HepG2 (cell line): ENCODE data around the gene CABLES1. TPM values are rescaled to one million over a fixed set of nuclear protein-coding genes. Genes with fewer than 3 reads are reported as not detected.
A peak's percentile ranks its signal among the peaks of the same experiment; 100 is the strongest.

Experiments used
- ATRX ChIP-seq: sonication (generic); formaldehyde crosslinking; IDR thresholded peaks from 2 replicates; pipeline ENCODE4 v1.4.0; 2020; ENCODE audit warnings: missing genetic modification reagents, borderline replicate concordance
- BHLHE40 ChIP-seq: IDR thresholded peaks from 2 replicates; pipeline ENCODE4 v1.6.1; 2011; ENCODE audit warnings: low read length, improper control_type of control experiment
- FIP1L1 ChIP-seq: fragments of 200-400 bp; formaldehyde crosslinking; IDR thresholded peaks from 2 replicates; pipeline ENCODE4 v1.6.1; 2018; ENCODE audit warnings: low read depth, mild to moderate bottlenecking, low read length, moderate library complexity, borderline replicate concordance; ENCODE audit not compliant: insufficient read depth
- FOSL2 ChIP-seq: sonication (generic); formaldehyde crosslinking; IDR thresholded peaks from 2 replicates; pipeline ENCODE4 v1.4.0; 2020; ENCODE audit warnings: missing genetic modification reagents
- FOXK1 ChIP-seq: sonication (generic); formaldehyde crosslinking; IDR thresholded peaks from 2 replicates; pipeline ENCODE4 v1.4.0; 2020; ENCODE audit warnings: low read depth, missing genetic modification reagents, borderline replicate concordance
- GPN1 ChIP-seq: sonication (generic); formaldehyde crosslinking; IDR thresholded peaks from 2 replicates; pipeline ENCODE4 v1.5.1; 2020; ENCODE audit warnings: missing genetic modification reagents, borderline replicate concordance
- GRHL1 ChIP-seq: sonication (generic); formaldehyde crosslinking; conservative IDR thresholded peaks from 2 replicates; pipeline ENCODE4 v1.8.0; 2022; ENCODE audit warnings: missing genetic modification reagents
- ISX ChIP-seq: sonication (generic); formaldehyde crosslinking; conservative IDR thresholded peaks from 2 replicates; pipeline ENCODE4 v1.5.0; 2020; ENCODE audit warnings: missing genetic modification reagents
- JUN ChIP-seq: sonication (generic); formaldehyde crosslinking; IDR thresholded peaks from 2 replicates; pipeline ENCODE4 v1.4.0; 2020; ENCODE audit warnings: mild to moderate bottlenecking, missing genetic modification reagents
- KDM5B ChIP-seq: sonication (generic); formaldehyde crosslinking; IDR thresholded peaks from 2 replicates; pipeline ENCODE4 v1.4.0; 2020; ENCODE audit warnings: missing genetic modification reagents, mild to moderate bottlenecking, borderline replicate concordance
- KLF12 ChIP-seq: sonication (generic); formaldehyde crosslinking; IDR thresholded peaks from 2 replicates; pipeline ENCODE4 v1.4.0; 2020; ENCODE audit warnings: missing genetic modification reagents, borderline replicate concordance
- NCOA2 ChIP-seq: sonication (generic); formaldehyde crosslinking; IDR thresholded peaks from 2 replicates; pipeline ENCODE4 v1.8.0; 2022; ENCODE audit warnings: inconsistent platforms
- NR2C2 ChIP-seq: sonication (generic); formaldehyde crosslinking; IDR thresholded peaks from 2 replicates; pipeline ENCODE4 v1.4.0; 2020; ENCODE audit warnings: missing genetic modification reagents, mild to moderate bottlenecking, moderate library complexity, borderline replicate concordance
- SMARCC2 ChIP-seq: fragments of 450-650 bp; IDR thresholded peaks from 2 replicates; pipeline ENCODE4 v1.6.1; 2017; ENCODE audit warnings: antibody characterized with exemption, mild to moderate bottlenecking
- SNRNP70 ChIP-seq: fragments of 200-400 bp; formaldehyde crosslinking; IDR thresholded peaks from 2 replicates; pipeline ENCODE4 v1.6.1; 2017; ENCODE audit warnings: mild to moderate bottlenecking, low read depth, low read length, moderate library complexity
- SP140L ChIP-seq: sonication (generic); formaldehyde crosslinking; IDR thresholded peaks from 2 replicates; pipeline ENCODE4 v1.4.0; 2020; ENCODE audit warnings: missing genetic modification reagents, borderline replicate concordance
- SRY ChIP-seq: sonication (generic); formaldehyde crosslinking; IDR thresholded peaks from 2 replicates; pipeline ENCODE4 v1.8.0; 2022; ENCODE audit warnings: mild to moderate bottlenecking, missing genetic modification reagents
- STAG1 ChIP-seq: sonication (generic); formaldehyde crosslinking; IDR thresholded peaks from 2 replicates; pipeline ENCODE4 v1.4.0; 2020; ENCODE audit warnings: missing genetic modification reagents
- WIZ ChIP-seq: sonication (generic); formaldehyde crosslinking; IDR thresholded peaks from 2 replicates; pipeline ENCODE4 v1.5.1; 2020; ENCODE audit warnings: mild to moderate bottlenecking, missing genetic modification reagents
- ZFP37 ChIP-seq: sonication (generic); formaldehyde crosslinking; IDR thresholded peaks from 2 replicates; pipeline ENCODE4 v1.4.0; 2020; ENCODE audit warnings: missing genetic modification reagents, borderline replicate concordance
- ZNF256 ChIP-seq: sonication (generic); formaldehyde crosslinking; conservative IDR thresholded peaks from 2 replicates; pipeline ENCODE4 v1.4.0; 2020; ENCODE audit warnings: missing genetic modification reagents
- ZNF263 ChIP-seq: sonication (generic); formaldehyde crosslinking; IDR thresholded peaks from 2 replicates; pipeline ENCODE4 v1.4.0; 2020; ENCODE audit warnings: missing genetic modification reagents
- ZNF274 ChIP-seq: sonication (generic); formaldehyde crosslinking; IDR thresholded peaks from 2 replicates; pipeline ENCODE4 v1.5.1; 2020; ENCODE audit warnings: mild to moderate bottlenecking, missing genetic modification reagents
- ZNF292 ChIP-seq: sonication (generic); formaldehyde crosslinking; IDR thresholded peaks from 2 replicates; pipeline ENCODE4 v1.8.1; 2022; ENCODE audit warnings: mild to moderate bottlenecking, low read depth, missing genetic modification reagents, borderline replicate concordance
- ZNF446 ChIP-seq: sonication (generic); formaldehyde crosslinking; IDR thresholded peaks from 2 replicates; pipeline ENCODE4 v1.5.0; 2020; ENCODE audit warnings: mild to moderate bottlenecking, missing genetic modification reagents
- ZNF577 ChIP-seq: sonication (generic); formaldehyde crosslinking; IDR thresholded peaks from 2 replicates; pipeline ENCODE4 v1.4.0; 2020; ENCODE audit warnings: mild to moderate bottlenecking, low read depth, missing genetic modification reagents, borderline replicate concordance
- ZNF589 ChIP-seq: sonication (generic); formaldehyde crosslinking; conservative IDR thresholded peaks from 2 replicates; pipeline ENCODE4 v1.8.0; 2022; ENCODE audit warnings: mild to moderate bottlenecking, moderate library complexity, missing genetic modification reagents
- polyA plus RNA-seq, 8 experiments: library from polyadenylated mRNA; depleted of rRNA in 3 of 8; stranded (reverse) in 7 of 8; unstranded in 1 of 8; fragments of >200 nt; fragmentation: Illumina TruSeq in 4 of 8; extraction: Trizol in 4 of 8; gene quantifications; 2 replicates each; pipeline versions ENCODE4 v1.2.1 to v1.2.3, GENCODE V29; 2011 to 2016; ENCODE audit warnings: low read depth in 4 of 8, missing spikeins in 1 of 8, mixed read lengths in 1 of 8; ENCODE audit not compliant: insufficient read depth in 1 of 8
- total RNA-seq, 5 experiments: library from RNA; depleted of rRNA; stranded (reverse); fragments of >200 nt; fragmentation: Illumina TruSeq; extraction: Trizol; gene quantifications; 2 replicates each; pipeline ENCODE4 v1.2.3, GENCODE V29; 2016; ENCODE audit warnings: low read depth in 1 of 5
- TF ChIP-seq, protein P1 (sequence below): IDR thresholded peaks from 2 replicates; pipeline ENCODE4 v1.6.1; 2016; ENCODE audit warnings: low read depth, borderline replicate concordance
- TF ChIP-seq, protein P2 (sequence below): sonication (generic); formaldehyde crosslinking; IDR thresholded peaks from 2 replicates; pipeline ENCODE4 v1.4.0; 2020; ENCODE audit warnings: missing genetic modification reagents

The CABLES1 gene
- total and polyA plus RNA-seq, 2 of the 13 experiments (the other 11 are each of a cell fraction or from before 2014, with no cell fraction given), result 14.7 to 25.8 TPM

- 0 out of 2 replicates have a peak, but pooled peaks have one; percentile 16 for TF ChIP-seq ZNF292 (CRISPR knock-in tag)
- peak; percentile 82; the same call in 1 of the 2 replicates for TF ChIP-seq SRY (CRISPR knock-in tag)
- TF ChIP-seq ISX (CRISPR knock-in tag), result no peak
- peak; percentile 86 for TF ChIP-seq BHLHE40
- TF ChIP-seq KLF12 (CRISPR knock-in tag), result no peak
- no peak for TF ChIP-seq STAG1 (CRISPR knock-in tag)
- peak; percentile 86 for TF ChIP-seq FOXK1 (CRISPR knock-in tag)
- TF ChIP-seq JUN (CRISPR knock-in tag), result no peak
- no peak for TF ChIP-seq SNRNP70
- TF ChIP-seq ZNF446, result peak; percentile 58; the same call in 1 of the 2 replicates
- 0 out of 2 replicates have a peak, but pooled peaks have one; percentile 35 for TF ChIP-seq ZNF589
- no peak for TF ChIP-seq GPN1 (CRISPR knock-in tag)
- TF ChIP-seq SMARCC2, result no peak
- TF ChIP-seq ZNF256 (CRISPR knock-in tag), result no peak
- TF ChIP-seq NR2C2 (CRISPR knock-in tag), result peak; percentile 14; the same call in 1 of the 2 replicates
- no peak; the same call in 1 of the 2 replicates for TF ChIP-seq ZNF274
- TF ChIP-seq, protein P1, sequence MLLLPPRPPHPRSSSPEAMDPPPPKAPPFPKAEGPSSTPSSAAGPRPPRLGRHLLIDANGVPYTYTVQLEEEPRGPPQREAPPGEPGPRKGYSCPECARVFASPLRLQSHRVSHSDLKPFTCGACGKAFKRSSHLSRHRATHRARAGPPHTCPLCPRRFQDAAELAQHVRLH, result peak; percentile 34; the same call in 1 of the 2 replicates
- no peak for TF ChIP-seq GRHL1
- TF ChIP-seq FOSL2 (CRISPR knock-in tag), result peak; percentile 54
- no peak for TF ChIP-seq ATRX
- peak; percentile 71; the same call in 1 of the 2 replicates for TF ChIP-seq SP140L (CRISPR knock-in tag)
- TF ChIP-seq KDM5B (CRISPR knock-in tag), result peak; percentile 78; the same call in 1 of the 2 replicates
- no peak for TF ChIP-seq ZNF577
- TF ChIP-seq ZNF263 (CRISPR knock-in tag), result peak; percentile 82
- TF ChIP-seq, protein P2, sequence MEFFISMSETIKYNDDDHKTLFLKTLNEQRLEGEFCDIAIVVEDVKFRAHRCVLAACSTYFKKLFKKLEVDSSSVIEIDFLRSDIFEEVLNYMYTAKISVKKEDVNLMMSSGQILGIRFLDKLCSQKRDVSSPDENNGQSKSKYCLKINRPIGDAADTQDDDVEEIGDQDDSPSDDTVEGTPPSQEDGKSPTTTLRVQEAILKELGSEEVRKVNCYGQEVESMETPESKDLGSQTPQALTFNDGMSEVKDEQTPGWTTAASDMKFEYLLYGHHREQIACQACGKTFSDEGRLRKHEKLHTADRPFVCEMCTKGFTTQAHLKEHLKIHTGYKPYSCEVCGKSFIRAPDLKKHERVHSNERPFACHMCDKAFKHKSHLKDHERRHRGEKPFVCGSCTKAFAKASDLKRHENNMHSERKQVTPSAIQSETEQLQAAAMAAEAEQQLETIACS (CRISPR knock-in tag), result peak; percentile 81
- no peak for TF ChIP-seq FIP1L1
- no peak for TF ChIP-seq WIZ
- TF ChIP-seq ZFP37 (CRISPR knock-in tag), result no peak
- TF ChIP-seq NCOA2 (CRISPR knock-in tag), result peak; percentile 44
These were observed at the start of gene CABLES1 (continued) for GRCh38 chr18:23134780-23135549.
